Muscle layer of duodenum (tissue), 2 donors: ENCODE data around the gene CYP26B1.

Experiments
- H3K27ac ChIP-seq: one replicate; pipeline ENCODE4 v1.7.0; 2013; ENCODE audit warnings: mild to moderate bottlenecking, low read length
- H3K27me3 ChIP-seq: one replicate; pipeline ENCODE4 v1.7.0; 2013; ENCODE audit warnings: low read depth, mild to moderate bottlenecking, control low read depth, low read length
- H3K36me3 ChIP-seq, 2 donors: one replicate each; pipeline ENCODE4 v1.7.0; 2013; ENCODE audit warnings: low read length in 2 of 2, control low read depth in 1 of 2, mild to moderate bottlenecking in 1 of 2; ENCODE audit not compliant: insufficient read depth in 2 of 2, control insufficient read depth in 1 of 2
- H3K4me1 ChIP-seq, 2 donors: one replicate each; pipeline ENCODE4 v1.7.0; 2013; ENCODE audit warnings: low read length in 2 of 2, mild to moderate bottlenecking in 2 of 2, control low read depth in 1 of 2, moderate library complexity in 1 of 2; ENCODE audit not compliant: insufficient read depth in 2 of 2, control insufficient read depth in 1 of 2
- H3K4me3 ChIP-seq, 2 donors: one replicate each; pipeline ENCODE4 v1.7.0; 2013; ENCODE audit warnings: low read length in 2 of 2, low read depth in 1 of 2, mild to moderate bottlenecking in 1 of 2
- H3K9me3 ChIP-seq, 2 donors: one replicate each; pipeline ENCODE4 v1.7.0; 2013; ENCODE audit warnings: low read length in 2 of 2, control low read depth in 1 of 2, mild to moderate bottlenecking in 1 of 2; ENCODE audit not compliant: control insufficient read depth in 1 of 2
- donor health status: healthy.

CYP26B1 gene

GRCh38 chr2:72145289-72145657 is 2.4 kb downstream of the CYP26B1 start:
- no peaks in the 10 kb centered on the region for H3K9me3 ChIP-seq
- peaks cover 16% of the 10 kb centered on the region for H3K27me3 ChIP-seq
- H3K27ac ChIP-seq, result no peak overlapping the region
- no peaks in the 10 kb centered on the region for H3K36me3 ChIP-seq
- peaks cover 0 to 70% of the 10 kb centered on the region in 2 donors for H3K4me1 ChIP-seq
- H3K4me3 ChIP-seq, result peak overlapping the region; percentile 52 to 75

DNA sequence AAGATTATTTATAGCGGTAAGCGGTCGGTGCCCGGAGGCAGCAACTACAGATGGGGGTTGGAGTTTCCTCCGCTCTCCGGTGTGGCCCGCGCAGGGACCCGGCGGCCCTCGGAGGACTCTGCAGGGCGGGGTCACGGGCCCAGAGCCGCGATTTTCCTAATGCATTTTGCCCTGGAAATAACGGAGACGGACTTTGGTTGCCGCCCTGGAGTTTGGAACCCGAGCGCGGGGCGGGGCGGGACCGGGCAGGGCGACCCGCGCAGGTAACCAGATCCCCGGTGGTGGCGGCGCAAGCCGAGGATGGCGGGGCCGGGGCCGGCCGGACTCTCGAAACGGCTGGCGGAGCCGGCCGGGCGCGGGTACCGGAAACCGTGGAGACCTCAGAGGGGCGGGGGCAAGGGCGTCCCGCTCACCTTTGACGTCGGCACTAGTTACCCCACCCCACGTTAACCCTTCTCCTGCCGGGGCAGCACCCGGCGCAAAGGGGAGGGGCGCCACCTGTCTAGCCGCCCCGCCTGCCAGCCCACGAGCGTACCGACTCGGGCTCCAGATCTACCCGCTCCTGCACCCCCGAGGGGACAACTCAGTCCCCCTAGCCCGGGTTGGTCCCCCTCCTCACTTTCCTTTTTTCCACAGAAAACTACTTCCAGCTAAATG is 2.9 kb downstream of the CYP26B1 start:
- Histone ChIP-seq H3K27ac (no peak overlapping the region), H3K36me3 (no peaks in the 10 kb centered on the region), H3K9me3 (no peaks in the 10 kb centered on the region), H3K27me3 (peaks cover 16% of the 10 kb centered on the region), H3K4me3 (peak overlapping the region; percentile 52 to 75), H3K4me1 (peaks cover 0 to 65% of the 10 kb centered on the region in 2 donors)

GRCh38 chr2:72144274-72144631 is 3.4 kb downstream of the CYP26B1 start:
- H3K36me3 ChIP-seq, result no peaks in the 10 kb centered on the region
- H3K27ac ChIP-seq, result no peak overlapping the region
- peaks cover 16% of the 10 kb centered on the region for H3K27me3 ChIP-seq
- H3K4me1 ChIP-seq, result peaks cover 0 to 60% of the 10 kb centered on the region in 2 donors
- H3K4me3 ChIP-seq, result peak overlapping the region in 1 of 2 donors; percentile 75
- no peaks in the 10 kb centered on the region for H3K9me3 ChIP-seq

DNA sequence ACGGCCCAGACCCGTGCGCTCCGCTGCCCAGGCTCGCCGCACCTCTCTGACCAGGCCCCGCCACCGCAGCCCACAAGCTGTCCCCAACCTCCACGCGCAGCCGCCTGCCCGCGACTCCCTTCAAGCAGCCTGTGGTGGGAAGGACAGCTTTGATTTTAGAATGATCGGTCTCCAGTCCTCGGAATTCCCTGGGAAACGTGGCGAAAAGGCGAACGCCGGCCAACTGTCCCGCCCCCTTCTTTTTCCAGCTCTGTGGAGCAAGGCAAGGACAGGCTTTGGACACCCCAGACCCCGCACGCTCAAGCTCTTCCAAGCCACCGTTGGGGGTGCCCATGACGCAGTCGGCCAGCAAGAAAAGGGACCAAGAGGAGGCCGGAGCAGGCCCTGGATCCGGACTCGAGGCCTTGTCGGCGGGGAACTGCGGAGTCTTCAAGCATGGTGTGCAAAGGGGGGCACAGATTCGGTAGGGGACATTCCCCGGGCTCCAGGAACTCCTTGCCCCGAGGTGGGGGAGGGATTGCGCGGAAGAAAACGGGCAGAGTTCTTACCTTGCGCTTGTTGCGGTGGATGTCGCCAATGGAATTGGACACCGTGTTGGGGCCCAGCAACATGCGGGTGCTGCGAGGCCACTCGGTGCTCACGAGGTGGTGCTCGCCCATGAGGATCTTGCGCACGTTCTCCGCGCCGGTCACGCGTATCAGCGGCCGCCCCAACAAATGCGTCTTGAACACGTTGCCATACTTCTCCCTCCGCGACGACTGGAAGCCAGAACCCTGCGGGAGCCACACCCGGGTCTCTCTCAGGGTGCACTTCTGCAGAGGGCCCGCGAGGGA is 4.0 kb downstream of the CYP26B1 start:
- Histone ChIP-seq H3K4me1 (peaks cover 0 to 57% of the 10 kb centered on the region in 2 donors), H3K9me3 (no peaks in the 10 kb centered on the region), H3K27ac (no peak overlapping the region), H3K36me3 (no peaks in the 10 kb centered on the region), H3K27me3 (peaks cover 16% of the 10 kb centered on the region), H3K4me3 (peak overlapping the region in 1 of 2 donors; percentile 39)

GRCh38 chr2:72142570-72143440 is 4.9 kb downstream of the CYP26B1 start:
- H3K27ac ChIP-seq, result no peak overlapping the region
- H3K36me3 ChIP-seq, result no peaks in the 10 kb centered on the region
- H3K4me3 ChIP-seq, result peak overlapping the region in 1 of 2 donors; percentile 39
- H3K27me3 ChIP-seq, result peaks cover 16% of the 10 kb centered on the region
- H3K4me1 ChIP-seq, result peaks cover 0 to 58% of the 10 kb centered on the region in 2 donors
- no peaks in the 10 kb centered on the region for H3K9me3 ChIP-seq

GRCh38 chr2:72141881-72142451 is 5.7 kb downstream of the CYP26B1 start:
- Histone ChIP-seq H3K36me3 (no peaks in the 10 kb centered on the region), H3K4me3 (no peak overlapping the region), H3K27ac (no peak overlapping the region), H3K4me1 (peaks cover 0 to 55% of the 10 kb centered on the region in 2 donors), H3K9me3 (no peaks in the 10 kb centered on the region), H3K27me3 (peaks cover 14% of the 10 kb centered on the region)

- Histone ChIP-seq H3K27me3 (peaks cover 6% of the 10 kb centered on the region), H3K27ac (no peak overlapping the region), H3K36me3 (no peaks in the 10 kb centered on the region), H3K9me3 (no peaks in the 10 kb centered on the region), H3K4me3 (no peak overlapping the region), H3K4me1 (peaks cover 0 to 47% of the 10 kb centered on the region in 2 donors)
Observed at GRCh38 chr2:72141032-72141645, 6.5 kb downstream of the CYP26B1 start.

GRCh38 chr2:72140621-72140960 is 7.1 kb downstream of the CYP26B1 start:
- Histone ChIP-seq H3K4me1 (peaks cover 0 to 43% of the 10 kb centered on the region in 2 donors), H3K4me3 (no peak overlapping the region)

GRCh38 chr2:72139874-72140620 is 7.6 kb downstream of the CYP26B1 start:
- H3K9me3 ChIP-seq, result no peaks in the 10 kb centered on the region
- H3K27me3 ChIP-seq, result no peaks in the 10 kb centered on the region
- H3K36me3 ChIP-seq, result no peaks in the 10 kb centered on the region
- H3K27ac ChIP-seq, result no peak overlapping the region
- H3K4me3 ChIP-seq, result no peak overlapping the region
- H3K4me1 ChIP-seq, result peaks cover 0 to 38% of the 10 kb centered on the region in 2 donors

More at GRCh38 chr2:72140621-72140960, 7.1 kb downstream of the CYP26B1 start:
- H3K36me3 ChIP-seq, result no peaks in the 10 kb centered on the region
- H3K27ac ChIP-seq, result no peak overlapping the region
- no peaks in the 10 kb centered on the region for H3K9me3 ChIP-seq
- H3K27me3 ChIP-seq, result peaks cover under 1% of the 10 kb centered on the region

DNA sequence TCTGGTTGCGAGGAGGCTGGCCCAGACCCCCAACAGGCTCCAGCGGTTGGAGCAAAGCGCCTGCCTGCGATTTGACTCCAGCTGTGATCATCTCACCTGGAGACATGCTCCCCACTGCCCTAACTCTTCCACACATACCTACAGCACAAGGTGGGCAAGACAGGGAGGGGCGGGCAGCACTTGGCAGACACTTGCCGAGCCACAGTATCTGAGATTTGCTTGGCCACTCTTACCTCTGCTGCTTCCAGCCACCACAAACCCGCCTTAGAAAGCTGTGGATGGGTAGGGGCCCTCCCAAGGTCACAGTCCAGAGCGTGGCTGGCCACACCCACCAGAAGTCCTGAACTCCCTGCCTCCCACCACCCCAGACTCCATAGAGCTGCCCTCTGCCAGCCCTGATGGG is 8.2 kb downstream of the CYP26B1 start:
- peaks cover 0 to 32% of the 10 kb centered on the region in 2 donors for H3K4me1 ChIP-seq
- no peak overlapping the region for H3K27ac ChIP-seq

More for the DNA sequence above, 8.2 kb downstream of the CYP26B1 start:
- no peaks in the 10 kb centered on the region for H3K9me3 ChIP-seq
- H3K4me3 ChIP-seq, result no peak overlapping the region
- H3K36me3 ChIP-seq, result no peaks in the 10 kb centered on the region
- no peaks in the 10 kb centered on the region for H3K27me3 ChIP-seq
